ENCODE data around the gene FAM111B.
"Not testable (repeated sequence)": the region's sequence is repeated elsewhere in the genome, so short reads cannot be mapped to it uniquely, and the experiment has no call there.

FAM111B gene

GRCh38 chr11:59102259-59102765 is 4.7 kb upstream of the FAM111B start:
- DNase-seq = no peak

GRCh38 chr11:59107721-59108120 is 684 bp downstream of the FAM111B start:
- DNase-seq = peak; percentile 18

- no peak for DNase-seq
Measured at GRCh38 chr11:59112494-59112893, 5.5 kb downstream of the FAM111B start.

- no peak for DNase-seq
Measured at GRCh38 chr11:59114344-59114743, 7.3 kb downstream of the FAM111B start.

GRCh38 chr11:59115553-59115952 is 8.5 kb downstream of the FAM111B start:
- no peak for DNase-seq

GRCh38 chr11:59117774-59118173 is 10.7 kb downstream of the FAM111B start:
- DNase-seq = no peak

- DNase-seq = no peak
Measured at GRCh38 chr11:59119826-59120225, 12.8 kb downstream of the FAM111B start.

- peak; percentile 81 for DNase-seq
Measured at GRCh38 chr11:59135648-59136461, 28.8 kb downstream of the FAM111B start.

GRCh38 chr11:59136551-59136950 is 29.5 kb downstream of the FAM111B start:
- not testable (repeated sequence) for DNase-seq

GRCh38 chr11:59137190-59137589 is 30.2 kb downstream of the FAM111B start:
- DNase-seq = no peak

GRCh38 chr11:59138643-59139042 is 31.6 kb downstream of the FAM111B start:
- no peak for DNase-seq

GRCh38 chr11:59141191-59141590 is 34.2 kb downstream of the FAM111B start:
- no peak for DNase-seq

GRCh38 chr11:59141673-59142460 is 34.8 kb downstream of the FAM111B start:
- DNase-seq = no peak

GRCh38 chr11:59142530-59143507 is 35.8 kb downstream of the FAM111B start, which contains the start of gene FAM111A:
Gene FAM111A, plus strand, starts transcription at chr11:59142856. Its CDS starts 6,017 bp downstream, at chr11:59148873.
- peak; percentile 34 for DNase-seq

- no peak for DNase-seq
Measured at GRCh38 chr11:59144096-59144495, 37.1 kb downstream of the FAM111B start.

- DNase-seq = peak; percentile 46
Measured at GRCh38 chr11:59144579-59145345, 37.7 kb downstream of the FAM111B start.

- DNase-seq = no peak
Measured at GRCh38 chr11:59145534-59145933, 38.5 kb downstream of the FAM111B start.

GRCh38 chr11:59151761-59152160 is 44.7 kb downstream of the FAM111B start:
- no peak for DNase-seq

- no peak for DNase-seq
Measured at GRCh38 chr11:59152312-59152951, 45.4 kb downstream of the FAM111B start.

- no peak for DNase-seq
Measured at GRCh38 chr11:59154610-59155009, 47.6 kb downstream of the FAM111B start.

- no peak for DNase-seq
Measured at GRCh38 chr11:59157433-59157832, 50.4 kb downstream of the FAM111B start.

Data from NCI-H82 (cell line).